ENCODE measurements around the gene BZW1.

GRCh38 chr2:200770847-200771246 lies 40.9 kb upstream of the BZW1 start:
- TF ChIP-seq CTCF (IDR thresholded peaks at IDR 0.05) (no peak), POLR2A (IDR thresholded peaks at IDR 0.05) (no peak)

Measured in prostate gland (tissue), 2 donors.